ENCODE results near the gene DNLZ. TPM values are rescaled to one million over a fixed set of nuclear protein-coding genes. Genes with fewer than 3 reads are reported as not detected.

Gene DNLZ
- total RNA-seq, 2 experiments from 2014 or later, result 16.8 to 21.2 TPM

GRCh38 chr9:136396219-136396515 lies 32.6 kb upstream of the DNLZ start:
- H3K9me3 ChIP-seq (ENCODE audit: low read length), result no peaks in the 10 kb centered on the region
- H3K9me2 ChIP-seq (ENCODE audit: insufficient read depth, low read length), result no peaks in the 10 kb centered on the region
- DNase-seq (ENCODE audit: low spot score), result no peak
- no peak overlapping the region for H3K27ac ChIP-seq (ENCODE audit: low read depth, low read length, poor library complexity, severe bottlenecking)
- peaks cover 23% of the 10 kb centered on the region for H3K79me2 ChIP-seq (ENCODE audit: insufficient read depth, low read depth, low read length)
- H3K4me2 ChIP-seq (ENCODE audit: low read length), result no peak overlapping the region
- no peak overlapping the region for H3K4me3 ChIP-seq (ENCODE audit: low read depth, low read length, poor library complexity, severe bottlenecking)
- no TSS peak for BruUV-seq (replicated peaks)
- H3K4me1 ChIP-seq (ENCODE audit: insufficient read depth, low read length, poor library complexity, severe bottlenecking), result peaks cover 9% of the 10 kb centered on the region
- intact Hi-C loops (cut with micrococcal nuclease; ENCODE audit: unreplicated experiment), result no loop called here
- TF ChIP-seq EZH2phosphoT487 (IDR thresholded peaks at IDR 0.05; ENCODE audit: borderline replicate concordance, low read depth, low read length) (no peak), CTCF (conservative IDR thresholded peaks at IDR 0.05; ENCODE audit: low read length) (no peak)
- H4K20me1 ChIP-seq (ENCODE audit: insufficient read depth, low read length), result peaks cover 10% of the 10 kb centered on the region; the same call in 1 of the 2 replicates
- POLR2A ChIA-PET, result interaction anchor here (0.6 kb wide), 1 partner anchor 307 kb away, joined by 3 read pairs; no protein-coding TSS in a partner anchor
- H3K36me3 ChIP-seq (ENCODE audit: insufficient read depth, low read length), result peaks cover 76% of the 10 kb centered on the region
- CTCF ChIA-PET (ENCODE audit: unreplicated experiment), result no interaction called here
- H2AFZ ChIP-seq (ENCODE audit: low read length), result no peak overlapping the region

GRCh38 chr9:136395345-136396218 lies 32.0 kb upstream of the DNLZ start:
- H3K4me3 ChIP-seq (ENCODE audit: low read depth, low read length, poor library complexity, severe bottlenecking), result no peak overlapping the region
- ChIA-PET CTCF (ENCODE audit: unreplicated experiment) (no interaction called here), POLR2A (interaction anchor here (0.6 kb wide), 1 partner anchor 308 kb away, joined by 3 read pairs; no protein-coding TSS in a partner anchor)
- H3K4me2 ChIP-seq (ENCODE audit: low read length), result no peak overlapping the region
- no peaks in the 10 kb centered on the region for H3K9me3 ChIP-seq (ENCODE audit: low read length)
- no peaks in the 10 kb centered on the region for H3K9me2 ChIP-seq (ENCODE audit: insufficient read depth, low read length)
- intact Hi-C loops (cut with micrococcal nuclease; ENCODE audit: unreplicated experiment), result no loop called here
- no peak overlapping the region for H3K27ac ChIP-seq (ENCODE audit: low read depth, low read length, poor library complexity, severe bottlenecking)
- BruUV-seq (replicated peaks), result no TSS peak
- H3K36me3 ChIP-seq (ENCODE audit: insufficient read depth, low read length), result peaks cover 78% of the 10 kb centered on the region
- peaks cover 9% of the 10 kb centered on the region for H3K4me1 ChIP-seq (ENCODE audit: insufficient read depth, low read length, poor library complexity, severe bottlenecking)
- H4K20me1 ChIP-seq (ENCODE audit: insufficient read depth, low read length), result peaks cover 10% of the 10 kb centered on the region; the same call in 1 of the 2 replicates
- DNase-seq (ENCODE audit: low spot score), result no peak
- TF ChIP-seq EZH2phosphoT487 (IDR thresholded peaks at IDR 0.05; ENCODE audit: borderline replicate concordance, low read depth, low read length) (no peak), CTCF (conservative IDR thresholded peaks at IDR 0.05; ENCODE audit: low read length) (no peak)
- peaks cover 23% of the 10 kb centered on the region for H3K79me2 ChIP-seq (ENCODE audit: insufficient read depth, low read depth, low read length)
- no peak overlapping the region for H2AFZ ChIP-seq (ENCODE audit: low read length)

- Histone ChIP-seq H3K4me2 (ENCODE audit: low read length) (no peak overlapping the region), H3K9me2 (ENCODE audit: insufficient read depth, low read length) (no peaks in the 10 kb centered on the region), H3K27ac (ENCODE audit: low read depth, low read length, poor library complexity, severe bottlenecking) (no peak overlapping the region), H2AFZ (ENCODE audit: low read length) (no peak overlapping the region), H3K9me3 (ENCODE audit: low read length) (no peaks in the 10 kb centered on the region), H3K36me3 (ENCODE audit: insufficient read depth, low read length) (peaks cover 83% of the 10 kb centered on the region), H3K79me2 (ENCODE audit: insufficient read depth, low read depth, low read length) (peaks cover 23% of the 10 kb centered on the region), H3K4me3 (ENCODE audit: low read depth, low read length, poor library complexity, severe bottlenecking) (no peak overlapping the region), H4K20me1 (ENCODE audit: insufficient read depth, low read length) (peaks cover 10% of the 10 kb centered on the region; the same call in 1 of the 2 replicates), H3K4me1 (ENCODE audit: insufficient read depth, low read length, poor library complexity, severe bottlenecking) (peaks cover 6% of the 10 kb centered on the region)
- intact Hi-C loops (cut with micrococcal nuclease; ENCODE audit: unreplicated experiment), result no loop called here
- DNase-seq (ENCODE audit: low spot score), result no peak
- no TSS peak for BruUV-seq (replicated peaks)
- TF ChIP-seq CTCF (conservative IDR thresholded peaks at IDR 0.05; ENCODE audit: low read length), result no peak
- ChIA-PET CTCF (ENCODE audit: unreplicated experiment) (no interaction called here), POLR2A (no interaction called here)
Measured at GRCh38 chr9:136395020-136395340, 31.4 kb upstream of the DNLZ start.
